OCI-LY1 (cell line): ENCODE data around the gene OR6J1.

Experiments
- CTCF ChIP-seq: fragments of 200-600 bp; sonication (generic), shearing (Covaris generic); IDR thresholded peaks from 2 replicates; pipeline ENCODE4 v1.5.1; 2017; ENCODE audit warnings: mild to moderate bottlenecking, antibody characterized with exemption, low read length, moderate library complexity, mixed read lengths
- EZH2 ChIP-seq: fragments of 200-600 bp; sonication (generic), shearing (Covaris generic); IDR thresholded peaks from 2 replicates; pipeline ENCODE4 v1.8.0; 2017; ENCODE audit warnings: borderline replicate concordance, mixed run types, mild to moderate bottlenecking, antibody characterized with exemption, low read length, moderate library complexity, mixed read lengths

- no peak for TF ChIP-seq CTCF
- no peak for TF ChIP-seq EZH2
Observed at GRCh38 chr14:22689199-22689598, 45.0 kb upstream of the OR6J1 start.
